Suppressor macrophage treated with lipopolysaccharide for 1 hour (primary cell): ENCODE data around the gene GPX6.
A peak's percentile ranks its signal among the peaks of the same experiment; 100 is the strongest.
"Not testable (repeated sequence)": the region's sequence is repeated elsewhere in the genome, so short reads cannot be mapped to it uniquely, and the experiment has no call there.

ENCODE experiments used
- DNase-seq, 3 donors: peaks; one replicate each; pipeline ENCODE4 v3.0.0-alpha.2; 2020 to 2022

GPX6 gene

GRCh38 chr6:28480253-28480932, 35.2 kb downstream of the GPX6 start:
- DNase-seq: no peak

GRCh38 chr6:28478518-28478917, 37.1 kb downstream of the GPX6 start:
- no peak for DNase-seq

- peak; percentile 11 to 35 (median 21) for DNase-seq
These were observed 41.0 kb downstream of the GPX6 start for GRCh38 chr6:28474441-28475219.

GRCh38 chr6:28469153-28469745, 46.3 kb downstream of the GPX6 start:
- DNase-seq: not testable (repeated sequence)

GRCh38 chr6:28468056-28468455, 47.5 kb downstream of the GPX6 start:
- DNase-seq: no peak

GRCh38 chr6:28462401-28462800, 53.2 kb downstream of the GPX6 start:
- peak in 1 of 3 donors; percentile 8 for DNase-seq

- no peak for DNase-seq
These were observed 57.0 kb downstream of the GPX6 start for GRCh38 chr6:28458568-28458967.
